GM21786 (cell line): Measurements from ENCODE around the gene CAVIN1.
"Not testable (repeated sequence)": the region's sequence is repeated elsewhere in the genome, so short reads cannot be mapped to it uniquely, and the experiment has no call there.

ENCODE experiments used
- ATAC-seq: cut with Tn5 transposase; IDR thresholded peaks from one replicate; pipeline ENCODE4 v1.9.1; 2021; ENCODE audit not compliant: unreplicated experiment

CAVIN1 gene

GRCh38 chr17:42381898-42382297, 41.2 kb downstream of the CAVIN1 start:
- no peak for ATAC-seq

GRCh38 chr17:42380935-42381334, 42.1 kb downstream of the CAVIN1 start:
- ATAC-seq = no peak

- ATAC-seq = no peak
These were observed 44.0 kb downstream of the CAVIN1 start for GRCh38 chr17:42378959-42379594.

- ATAC-seq = no peak
These were observed 44.6 kb downstream of the CAVIN1 start for GRCh38 chr17:42378359-42378958.

GRCh38 chr17:42373896-42374295, 49.2 kb downstream of the CAVIN1 start:
- ATAC-seq = no peak

GRCh38 chr17:42372142-42372541, 50.9 kb downstream of the CAVIN1 start:
- no peak for ATAC-seq

- ATAC-seq = not testable (repeated sequence)
These were observed 54.1 kb downstream of the CAVIN1 start for GRCh38 chr17:42368797-42369561.

GRCh38 chr17:42368310-42368709, 54.7 kb downstream of the CAVIN1 start:
- ATAC-seq = not testable (repeated sequence)

GRCh38 chr17:42366176-42367023, 56.7 kb downstream of the CAVIN1 start:
- ATAC-seq = not testable (repeated sequence)

GRCh38 chr17:42365136-42365535, 57.9 kb downstream of the CAVIN1 start:
- no peak for ATAC-seq

- no peak for ATAC-seq
These were observed 59.1 kb downstream of the CAVIN1 start for GRCh38 chr17:42363767-42364585.

- ATAC-seq = no peak
These were observed 59.8 kb downstream of the CAVIN1 start for GRCh38 chr17:42363231-42363630.

GRCh38 chr17:42362245-42362961, 60.7 kb downstream of the CAVIN1 start:
- no peak for ATAC-seq

- ATAC-seq = no peak
These were observed 61.3 kb downstream of the CAVIN1 start for GRCh38 chr17:42361781-42362186.

- not testable (repeated sequence) for ATAC-seq
These were observed 62.7 kb downstream of the CAVIN1 start for GRCh38 chr17:42360388-42360787.

GRCh38 chr17:42359133-42359532, 63.9 kb downstream of the CAVIN1 start:
- no peak for ATAC-seq

GRCh38 chr17:42358434-42358833, 64.6 kb downstream of the CAVIN1 start:
- ATAC-seq = no peak

- ATAC-seq = no peak
These were observed 67.9 kb downstream of the CAVIN1 start for GRCh38 chr17:42354956-42355843.
